Measurements from ENCODE around the gene FIZ1. TPM values are rescaled to one million over a fixed set of nuclear protein-coding genes. Genes with fewer than 3 reads are reported as not detected.

Gene FIZ1
- 10 to 100 TPM in 2 of 4 donors, 1 to 10 TPM in 2; 8.3 to 17.3 (median 11.4) TPM for total RNA-seq

- Histone ChIP-seq H3K9me3 (no peaks in the 10 kb centered on the region), H3K27ac (replicated peaks in 1 of 4) (peak within 1 kb of the TSS; percentile 95 to 98 (median 96)), H3K4me3 (peak within 1 kb of the TSS; percentile 72 to 87 (median 84)), H3K27me3 (no peaks in the 10 kb centered on the region), H3K4me1 (peaks cover 14 to 43% (median 26%) of the 10 kb centered on the region in 4 donors), H3K36me3 (peaks cover 9 to 40% (median 32%) of the 10 kb centered on the region in 4 donors)
- intact Hi-C loops (cut with DNase I) = no loop called here
- TF ChIP-seq POLR2AphosphoS5 (IDR thresholded peaks at IDR 0.05) (peak; percentile 56 to 73), EP300 (IDR thresholded peaks at IDR 0.05) (no peak)
- peak; percentile 100 for DNase-seq (ENCODE audit: extremely low spot score)
- whole genome bisulfite sequencing = under 1% methylated on average over 23 of the region's 23 CpGs
These were observed at the start of gene FIZ1 for GRCh38 chr19:55599468-55599841. FIZ1 (minus strand) TSS chr19:55599517; CDS start chr19:55597865, 1,652 bp downstream.

GRCh38 chr19:55648585-55649267 is 49.4 kb upstream of the FIZ1 start:
- TF ChIP-seq CTCF (IDR thresholded peaks at IDR 0.05) (no peak), POLR2A (IDR thresholded peaks at IDR 0.05; ENCODE audit: low read depth) (no peak), POLR2AphosphoS5 (IDR thresholded peaks at IDR 0.05) (no peak), EP300 (IDR thresholded peaks at IDR 0.05) (no peak)
- Histone ChIP-seq H3K4me3 (peak overlapping the region; percentile 74 to 97 (median 86)), H3K36me3 (peaks cover 0 to 43% (median 20%) of the 10 kb centered on the region in 4 donors), H3K27me3 (no peaks in the 10 kb centered on the region), H3K9me3 (no peaks in the 10 kb centered on the region), H3K4me1 (peaks cover 38 to 72% (median 63%) of the 10 kb centered on the region in 4 donors), H3K27ac (replicated peaks in 1 of 4) (peak overlapping the region; percentile 83 to 94 (median 86))
- DNase-seq (ENCODE audit: extremely low spot score) = no peak
- 22% methylated on average over 11 of the region's 25 CpGs for WGBS
- intact Hi-C loops (cut with DNase I) = no loop called here

- intact Hi-C loops (cut with DNase I) = no loop called here
- H3K27ac ChIP-seq (replicated peaks in 1 of 4) = peak within 1 kb of the TSS; percentile 83 to 94 (median 86)
- H3K4me3 ChIP-seq = peak within 1 kb of the TSS; percentile 74 to 97 (median 86)
- H3K36me3 ChIP-seq = peaks cover 0 to 43% (median 20%) of the 10 kb centered on the region in 4 donors
- DNase-seq (ENCODE audit: extremely low spot score) = no peak
- TF ChIP-seq CTCF (IDR thresholded peaks at IDR 0.05) (peak in 1 of 3 experiments; percentile 6), POLR2AphosphoS5 (IDR thresholded peaks at IDR 0.05) (peak; percentile 7 to 53), POLR2A (IDR thresholded peaks at IDR 0.05; ENCODE audit: low read depth) (no peak), EP300 (IDR thresholded peaks at IDR 0.05) (no peak)
- 0% methylated on average over 7 of the region's 87 CpGs for WGBS
- H3K4me1 ChIP-seq = peaks cover 36 to 73% (median 61%) of the 10 kb centered on the region in 4 donors
- H3K27me3 ChIP-seq = no peaks in the 10 kb centered on the region
- H3K9me3 ChIP-seq = no peaks in the 10 kb centered on the region
These were observed 48.6 kb upstream of the FIZ1 start, which contains the start of gene CCDC106 for GRCh38 chr19:55647732-55648584. CCDC106 (plus strand) TSS chr19:55648212; CDS start chr19:55649047, 835 bp downstream.

- intact Hi-C loops (cut with DNase I) = no loop called here
- no peak for DNase-seq (ENCODE audit: extremely low spot score)
- WGBS = 41% methylated on average over 14 of the region's 14 CpGs
- H3K9me3 ChIP-seq = no peaks in the 10 kb centered on the region
- H3K4me1 ChIP-seq = peaks cover 42 to 74% (median 65%) of the 10 kb centered on the region in 4 donors
- H3K27me3 ChIP-seq = no peaks in the 10 kb centered on the region
- no peak for TF ChIP-seq EP300 (IDR thresholded peaks at IDR 0.05)
- TF ChIP-seq CTCF (IDR thresholded peaks at IDR 0.05) = no peak
- no peak for TF ChIP-seq POLR2A (IDR thresholded peaks at IDR 0.05; ENCODE audit: low read depth)
- no peak for TF ChIP-seq POLR2AphosphoS5 (IDR thresholded peaks at IDR 0.05)
- peaks cover 0 to 38% (median 17%) of the 10 kb centered on the region in 4 donors for H3K36me3 ChIP-seq
- peak overlapping the region; percentile 83 to 94 (median 86) for H3K27ac ChIP-seq (replicated peaks in 1 of 4)
- peak overlapping the region; percentile 74 to 97 (median 86) for H3K4me3 ChIP-seq
These were observed 47.8 kb upstream of the FIZ1 start for GRCh38 chr19:55646889-55647731.

Data from esophagus muscularis mucosa (tissue), 4 donors.